ENCODE data around the gene TXNRD1.

TXNRD1 gene

DNA sequence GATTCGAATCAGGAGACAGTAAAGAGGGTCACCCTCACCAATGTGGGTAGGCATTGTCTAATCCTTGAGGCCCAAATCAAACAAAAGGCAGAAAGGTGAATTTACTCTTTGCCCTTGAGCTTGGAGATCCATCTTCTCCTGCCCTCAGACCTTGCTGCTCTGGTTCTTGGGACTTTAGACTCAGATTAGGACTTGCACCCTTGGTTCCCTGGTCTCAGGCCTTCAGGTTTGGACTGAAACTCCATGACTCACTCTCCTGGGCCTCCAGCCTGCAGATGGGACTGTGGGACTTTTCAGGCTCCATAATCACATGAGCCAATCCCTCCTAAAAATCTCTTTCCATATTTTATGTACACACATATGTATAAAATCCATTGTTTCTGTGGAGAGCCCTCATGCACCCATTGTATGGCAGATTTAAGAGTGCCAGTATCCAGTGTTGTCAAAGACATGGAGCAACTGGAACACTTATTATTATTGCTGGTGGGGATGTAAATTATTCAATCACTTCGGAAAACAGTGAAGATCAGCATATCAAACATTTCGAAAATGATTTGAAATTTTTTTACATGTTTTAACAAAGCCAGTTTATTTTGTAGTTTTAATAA lies 136.6 kb downstream of the TXNRD1 start:
- no peak for DNase-seq

DNA sequence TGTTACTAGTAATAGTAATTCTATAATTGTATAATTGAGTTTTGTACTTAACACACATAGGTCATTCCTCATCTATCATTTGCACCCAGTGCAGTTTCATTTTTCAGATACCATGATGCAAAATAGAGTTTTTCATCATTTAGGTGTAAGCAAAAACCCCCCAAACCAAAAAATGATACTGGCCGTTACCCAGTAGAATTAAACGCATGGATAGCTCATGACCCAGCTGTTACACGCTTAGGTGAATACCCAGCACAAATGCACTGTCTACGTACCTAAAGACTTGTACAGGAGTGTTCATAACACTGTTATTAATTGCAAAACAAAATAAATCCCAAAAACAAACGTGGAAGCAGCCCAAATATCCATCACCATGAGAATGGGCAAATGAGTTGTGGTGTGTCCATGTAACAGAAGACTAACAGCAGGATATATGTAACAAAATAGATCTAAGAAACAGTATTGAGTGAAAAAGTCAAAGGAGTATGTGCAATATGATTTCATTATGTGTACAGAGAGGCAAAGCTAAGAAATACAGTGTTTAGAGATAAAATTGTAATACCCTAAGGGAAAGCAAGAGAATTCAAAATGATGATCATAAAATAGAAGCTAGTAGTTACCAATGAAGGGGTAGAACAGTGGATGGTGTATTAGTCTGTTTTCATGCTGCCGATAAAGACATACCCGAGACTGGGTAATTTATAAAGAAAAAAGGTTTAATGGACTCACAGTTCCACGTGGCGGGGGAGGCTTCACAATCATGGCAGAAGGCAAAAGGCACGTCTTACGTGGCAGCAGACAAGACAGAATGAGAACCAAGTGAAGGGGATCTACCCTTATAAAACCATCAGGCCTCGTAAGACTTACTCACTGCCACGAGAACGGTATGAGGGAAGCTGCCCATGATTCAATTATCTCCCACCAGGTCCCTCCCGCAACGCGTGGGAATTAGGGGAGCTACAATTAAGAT lies 137.7 kb downstream of the TXNRD1 start:
- DNase-seq: no peak

DNA sequence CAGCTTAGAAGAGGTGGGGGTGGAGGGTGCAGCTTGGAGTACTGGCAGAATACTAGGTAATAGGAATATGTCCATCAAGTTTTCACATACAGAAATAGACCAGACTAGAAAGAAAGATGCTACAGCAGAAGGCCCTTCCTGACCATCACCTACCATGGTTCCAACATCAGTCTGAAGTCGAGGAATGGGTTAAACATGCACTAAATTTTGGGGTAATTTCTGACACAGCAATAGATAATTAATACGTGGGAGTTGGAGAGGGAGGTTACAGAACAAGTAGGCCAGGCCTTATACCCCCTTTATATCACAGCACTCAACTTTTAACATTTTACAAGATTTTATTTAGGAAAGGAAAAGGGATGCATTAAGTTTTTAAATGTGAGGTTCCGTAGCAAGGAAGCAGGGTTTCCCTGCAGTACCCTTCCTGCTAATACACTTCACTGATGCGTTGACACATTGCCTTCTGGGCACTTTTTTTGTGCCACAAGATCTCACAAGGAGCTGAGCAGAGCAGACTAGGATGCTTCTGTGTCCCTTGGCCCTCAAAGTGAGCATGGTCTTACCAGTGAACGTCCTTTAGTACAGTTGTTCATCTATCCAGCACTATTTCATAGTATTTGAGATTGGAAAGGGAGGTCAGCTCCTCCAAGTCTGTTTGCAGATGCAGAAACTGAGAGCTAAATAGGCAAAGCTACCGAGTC lies 138.7 kb downstream of the TXNRD1 start:
- no peak for DNase-seq

DNA sequence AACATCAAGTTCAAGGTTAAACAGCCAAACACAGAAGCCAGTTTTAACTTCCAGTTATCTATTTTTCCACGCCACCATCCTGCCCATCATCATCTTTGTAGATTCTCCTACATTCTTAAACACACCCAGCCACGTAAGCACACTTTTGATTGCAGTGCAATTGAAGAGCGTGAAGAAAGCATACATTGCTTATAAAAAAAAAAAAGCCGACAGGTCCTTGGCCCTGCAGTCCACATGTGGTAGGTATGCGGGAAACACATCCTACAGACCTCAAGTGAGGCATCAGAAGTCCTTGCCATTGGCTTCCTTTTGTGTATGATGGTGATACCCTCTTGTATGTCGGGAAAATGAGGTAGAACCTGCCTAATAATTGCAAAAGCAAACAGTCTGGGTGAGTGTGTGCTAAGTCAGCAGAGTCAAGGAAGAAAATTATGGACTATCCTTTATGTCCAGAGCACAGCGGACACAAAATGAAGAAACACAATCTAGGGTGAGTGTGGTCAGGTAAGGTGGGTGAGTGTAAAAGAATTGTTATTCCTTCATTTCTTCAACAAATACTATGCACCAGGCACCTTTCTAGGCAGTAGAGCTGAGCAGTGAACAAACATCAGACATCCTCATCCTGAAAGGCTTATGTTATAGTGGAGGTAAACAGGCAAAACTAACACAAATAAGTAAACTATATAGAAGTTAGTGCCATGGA lies 139.4 kb downstream of the TXNRD1 start:
- DNase-seq: no peak

DNA sequence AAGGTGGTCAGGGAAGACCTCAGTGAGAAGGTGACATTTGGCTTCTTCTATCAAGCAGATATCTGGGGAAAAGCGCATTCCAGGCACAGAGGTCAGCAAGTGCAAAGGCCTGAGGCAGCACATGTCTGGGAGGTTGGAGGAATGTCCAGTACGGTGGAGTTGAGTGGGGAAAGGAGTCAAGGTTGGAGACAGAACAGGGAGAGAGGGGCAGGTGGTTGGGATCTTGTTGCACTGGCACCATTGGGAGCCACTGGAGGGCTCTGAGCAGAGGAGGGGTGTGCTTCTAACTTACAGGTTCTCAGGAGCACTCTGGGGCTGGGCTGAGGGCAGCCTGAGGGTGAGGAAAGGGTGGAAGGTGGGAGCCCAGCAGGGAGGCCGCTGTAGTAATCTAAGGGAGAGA lies 140.1 kb downstream of the TXNRD1 start:
- DNase-seq: no peak

DNA sequence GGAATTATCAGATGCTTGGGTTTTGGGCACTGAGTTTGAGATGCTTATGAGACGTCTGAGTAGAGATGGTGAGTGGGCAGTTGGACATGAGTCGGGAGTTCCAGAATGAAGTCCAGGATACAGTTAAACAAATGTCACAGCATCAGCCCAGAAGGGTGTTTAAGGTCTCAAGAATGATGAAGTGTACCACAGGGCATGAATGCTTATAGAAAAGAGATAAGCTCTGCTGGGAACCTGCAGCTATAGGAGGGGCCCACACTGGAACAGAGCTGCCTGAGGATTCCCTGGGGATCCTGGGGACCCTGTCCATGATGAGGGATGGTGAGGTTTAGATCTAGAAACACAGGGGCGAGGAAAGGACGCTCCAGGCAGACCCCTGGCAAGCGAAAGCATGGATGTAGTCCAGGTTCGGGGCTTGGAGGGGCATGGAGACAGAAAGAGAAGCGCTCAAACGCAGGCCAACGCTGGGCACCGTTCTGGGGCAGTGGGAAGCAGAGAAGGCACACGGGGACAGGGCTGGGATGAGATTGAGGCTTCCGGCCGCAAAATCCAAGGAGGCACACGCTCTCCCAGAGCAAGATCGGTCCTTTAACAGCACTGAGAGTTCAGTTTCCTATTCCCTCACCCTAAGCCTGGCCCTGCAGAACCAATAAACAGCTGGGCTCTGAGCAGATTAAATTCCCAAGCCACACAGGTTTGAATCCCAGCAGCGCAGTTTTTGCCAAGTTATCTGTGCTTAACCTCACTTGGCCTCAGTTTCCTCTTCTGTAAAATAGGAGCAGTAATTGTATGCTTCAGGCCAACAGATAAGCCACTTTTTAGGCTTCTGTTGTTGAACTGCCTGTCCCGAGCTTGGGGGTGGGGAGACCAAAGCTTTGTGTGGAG lies 140.9 kb downstream of the TXNRD1 start:
- DNase-seq: no peak

DNA sequence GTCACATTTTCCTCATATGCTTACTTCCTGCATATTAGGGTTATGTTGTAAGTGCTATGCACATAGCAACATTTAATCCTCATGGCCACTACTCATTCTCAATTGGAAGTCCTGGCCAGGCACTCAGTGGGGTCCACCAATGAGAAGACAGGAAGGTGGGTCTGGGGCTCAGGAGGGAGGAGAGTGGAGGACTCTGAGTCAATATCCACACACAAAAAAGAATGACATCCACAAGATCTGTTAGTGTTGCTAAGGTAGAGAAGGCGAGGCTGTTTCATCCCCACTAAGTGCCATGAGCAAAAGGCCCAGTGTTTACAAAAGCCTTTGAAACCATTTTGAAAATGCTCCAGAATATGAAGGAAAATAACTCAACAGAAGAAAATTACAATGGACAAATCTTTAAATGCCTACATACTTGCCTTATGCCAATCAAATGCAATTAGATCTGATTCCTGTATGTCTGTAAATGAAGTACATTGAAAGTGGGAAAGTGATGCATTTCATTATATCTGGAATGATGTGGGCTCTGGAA lies 141.9 kb downstream of the TXNRD1 start:
- DNase-seq: no peak

DNA sequence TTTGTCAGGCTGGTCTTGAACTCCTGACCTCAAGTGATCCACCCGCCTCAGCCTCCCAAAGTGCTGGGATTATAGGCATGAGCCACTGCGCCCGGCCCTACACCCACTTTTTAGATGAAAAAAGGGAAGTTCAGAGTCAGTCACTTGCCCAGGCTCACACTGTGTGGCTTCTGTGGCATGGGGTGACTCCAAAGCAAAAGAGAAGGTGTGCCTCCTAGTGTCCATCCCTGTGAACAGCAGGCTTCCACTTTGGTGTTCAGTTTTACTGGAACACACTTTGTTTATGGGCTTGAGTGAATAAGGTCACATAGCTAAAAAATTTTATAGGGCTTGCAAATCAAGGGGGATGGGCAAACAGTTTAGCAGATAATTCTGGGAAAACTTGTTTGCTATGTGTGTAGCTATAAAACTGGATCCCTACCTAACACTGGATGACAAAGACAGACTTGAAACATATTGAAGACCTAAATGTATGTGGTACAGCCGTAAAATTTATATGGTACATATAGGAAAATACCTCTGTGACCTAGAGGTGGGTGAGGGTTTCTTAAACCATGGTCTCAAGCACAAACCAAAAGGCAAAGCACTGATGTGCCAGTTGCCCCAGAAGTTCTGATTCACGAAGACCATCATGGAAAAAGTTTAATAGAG lies 142.9 kb downstream of the TXNRD1 start:
- peak; percentile 50 for DNase-seq

DNA sequence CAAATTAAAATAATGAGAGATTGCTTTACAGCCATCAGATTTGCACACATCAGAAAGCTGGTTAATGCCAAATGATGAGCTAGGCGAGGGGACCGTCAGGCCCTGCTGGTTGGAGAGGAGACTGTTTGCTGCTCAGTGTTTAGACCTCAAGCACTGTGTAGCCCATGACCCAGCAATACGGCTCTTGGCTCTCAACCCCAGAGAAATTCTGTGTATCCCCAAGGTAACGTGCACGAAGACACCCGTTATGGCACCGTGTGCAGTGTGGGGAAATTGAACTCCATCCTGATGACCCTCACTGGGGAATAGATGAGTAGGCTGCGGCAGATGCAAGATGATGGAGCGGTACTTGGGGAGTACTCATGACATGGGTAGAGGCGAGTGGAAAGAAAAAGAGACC lies 143.6 kb downstream of the TXNRD1 start:
- DNase-seq: no peak

DNA sequence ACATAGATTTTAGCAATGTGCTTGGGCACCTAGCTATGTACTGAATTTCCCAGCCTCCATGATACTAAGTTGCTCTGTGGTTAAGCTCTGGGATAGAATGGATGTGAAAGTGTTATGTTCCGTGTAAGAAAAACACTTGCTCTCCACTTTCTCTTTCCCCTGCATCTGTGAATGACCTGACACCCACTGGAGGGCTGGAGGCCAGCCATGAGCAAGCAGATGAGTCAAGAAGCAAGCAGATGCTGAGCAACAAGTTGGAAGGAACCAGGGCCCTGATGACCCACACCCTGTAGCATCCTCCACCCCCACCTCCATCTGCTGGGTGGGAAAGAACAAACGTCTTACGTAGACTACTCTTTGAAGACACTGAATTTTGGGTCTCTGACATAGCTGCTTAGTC lies 144.6 kb downstream of the TXNRD1 start:
- DNase-seq: no peak

DNA sequence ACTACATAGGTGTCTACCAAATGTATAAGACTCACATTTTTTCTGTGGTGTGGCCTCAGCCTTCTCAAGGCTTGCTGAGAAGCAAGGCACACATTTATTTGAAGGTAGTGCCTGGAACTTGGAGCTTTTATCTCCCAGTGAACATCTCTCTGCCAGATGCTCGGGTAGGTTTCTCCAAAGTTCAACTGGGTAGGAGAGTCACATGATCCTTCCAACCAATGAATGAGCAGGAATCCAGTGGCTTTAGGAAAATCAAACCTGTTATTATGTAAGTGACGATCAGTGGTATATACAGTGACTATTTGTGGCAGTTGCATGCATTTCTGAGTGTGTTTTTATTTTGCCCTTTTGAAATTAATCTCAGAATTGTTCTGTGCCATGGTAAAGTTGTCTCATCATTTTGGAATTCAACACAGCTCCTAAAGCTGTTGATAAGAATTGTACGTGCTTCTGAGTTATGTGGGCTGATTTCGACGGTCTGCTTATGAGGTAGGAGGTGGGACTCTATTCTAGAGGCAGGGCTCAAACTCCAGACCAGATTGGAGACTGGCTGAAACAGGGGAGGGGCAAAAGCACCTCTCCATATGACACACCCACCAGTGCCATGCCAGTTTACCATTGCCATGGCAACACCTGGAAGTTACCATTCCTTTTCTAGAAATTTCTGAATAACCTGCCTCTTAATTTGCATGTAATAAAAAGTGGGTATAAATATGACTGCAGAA lies 145.6 kb downstream of the TXNRD1 start:
- no peak for DNase-seq

DNA sequence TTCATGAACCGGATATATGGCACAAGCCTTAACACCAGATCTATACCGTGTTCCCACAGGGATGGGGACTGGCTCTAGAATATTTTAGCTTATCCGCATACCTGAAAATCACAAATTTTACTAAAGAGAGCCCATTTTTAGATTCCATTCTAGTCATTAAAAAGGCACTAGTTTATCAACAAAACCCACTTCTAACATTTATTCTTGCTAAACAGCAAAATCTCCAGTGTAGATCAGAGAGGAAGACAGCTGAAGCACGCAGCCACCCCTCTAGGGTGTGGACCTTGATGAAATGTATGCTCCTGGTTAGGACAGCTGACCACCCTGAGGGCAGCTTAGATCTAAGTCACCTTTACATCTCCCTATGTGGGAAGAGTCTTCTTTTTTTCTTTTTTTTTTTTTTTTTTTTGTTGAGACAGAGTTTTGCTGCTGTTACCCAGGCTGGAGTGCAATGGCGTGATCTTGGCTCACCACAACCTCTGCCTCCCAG lies 150.4 kb downstream of the TXNRD1 start:
- DNase-seq: no peak

DNA sequence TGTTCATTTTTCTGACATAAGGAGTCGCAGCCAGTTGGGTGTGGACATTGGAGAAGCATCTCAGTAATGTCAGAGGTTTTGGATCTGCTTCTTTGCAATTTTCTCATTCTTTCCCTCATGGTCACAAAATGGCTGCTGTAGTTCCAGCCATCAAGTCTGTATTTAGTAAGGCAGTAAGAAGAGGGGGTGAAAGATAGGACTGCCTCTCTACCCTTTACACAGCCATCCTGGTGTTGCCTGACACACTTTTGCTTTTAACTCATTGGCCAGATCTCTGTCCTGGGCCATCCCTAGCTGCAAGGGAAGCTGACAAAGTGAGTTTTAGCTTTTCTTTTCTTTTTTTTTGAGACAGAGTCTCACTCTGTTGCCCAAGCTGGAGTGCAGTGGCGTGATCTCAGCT lies 154.1 kb downstream of the TXNRD1 start:
- DNase-seq: no peak

DNA sequence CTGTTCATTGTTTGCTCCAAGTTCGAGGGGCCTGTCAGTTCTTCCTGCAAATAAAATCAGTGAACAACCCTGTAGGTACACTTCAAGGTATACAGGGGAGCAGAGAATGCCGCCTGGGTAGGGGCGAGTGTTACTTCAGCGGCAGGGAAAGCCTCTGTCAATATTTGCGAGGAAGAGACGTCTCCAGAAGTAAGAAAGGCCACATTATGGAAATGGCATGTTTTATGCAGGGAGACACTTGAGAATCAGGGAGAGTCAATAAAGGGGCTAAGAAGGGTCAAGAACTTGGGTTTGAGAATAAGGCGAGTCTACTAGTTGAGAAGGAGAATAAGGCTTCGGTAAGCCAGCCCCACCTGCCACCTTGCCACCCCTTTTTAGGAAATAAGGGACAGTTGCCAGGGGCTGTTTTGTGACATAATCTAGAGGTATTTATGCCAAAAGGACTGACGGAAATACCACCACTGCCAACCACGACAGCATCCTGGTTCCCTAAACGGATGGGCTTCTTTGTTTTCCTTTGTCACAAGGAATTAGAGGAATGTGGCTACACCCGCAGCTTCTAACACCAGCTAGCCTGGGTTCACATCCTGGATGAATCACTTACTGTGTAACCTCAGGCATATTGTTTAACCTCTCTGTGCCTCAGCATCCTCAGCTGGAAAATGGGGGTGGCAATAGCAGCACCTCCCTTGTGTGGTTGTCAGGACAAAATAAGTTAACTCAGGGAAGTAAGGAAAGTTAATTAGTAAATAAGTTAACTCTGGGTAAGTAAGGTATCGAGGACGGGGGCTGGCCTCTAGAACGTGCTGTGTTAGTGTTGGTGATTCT lies 155.7 kb downstream of the TXNRD1 start:
- no peak for DNase-seq

DNA sequence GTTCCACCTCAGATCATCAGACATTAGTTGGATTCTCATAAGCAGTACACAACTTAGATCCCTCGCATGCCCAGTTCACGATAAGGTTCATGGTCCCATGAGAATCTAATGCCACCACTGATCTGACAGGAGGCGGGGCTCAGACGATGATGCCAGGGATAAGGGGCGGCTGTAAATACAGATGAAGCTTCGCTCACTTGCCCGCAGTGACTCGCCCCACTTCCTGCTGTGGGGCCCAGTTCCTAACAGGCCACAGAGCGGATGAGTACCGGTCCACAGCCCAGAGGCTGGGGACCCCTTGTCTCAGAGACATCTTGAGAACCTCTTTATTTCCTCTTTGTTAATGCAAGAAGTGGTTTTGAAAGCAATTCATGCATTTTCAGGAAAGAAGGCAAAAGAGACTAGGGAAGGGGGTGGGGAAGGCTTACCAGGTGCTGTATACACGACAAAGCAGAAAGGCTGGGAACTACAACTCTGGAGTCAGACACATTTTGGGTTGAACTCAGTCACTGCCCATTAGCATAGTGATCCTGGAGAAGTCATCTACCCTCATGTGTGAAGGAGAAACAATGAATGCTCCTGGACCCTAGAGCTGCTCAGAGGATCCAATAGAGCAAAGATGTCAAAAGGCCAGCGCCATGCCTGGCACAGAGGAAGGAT lies 156.6 kb downstream of the TXNRD1 start:
- peak; percentile 2 for DNase-seq

DNA sequence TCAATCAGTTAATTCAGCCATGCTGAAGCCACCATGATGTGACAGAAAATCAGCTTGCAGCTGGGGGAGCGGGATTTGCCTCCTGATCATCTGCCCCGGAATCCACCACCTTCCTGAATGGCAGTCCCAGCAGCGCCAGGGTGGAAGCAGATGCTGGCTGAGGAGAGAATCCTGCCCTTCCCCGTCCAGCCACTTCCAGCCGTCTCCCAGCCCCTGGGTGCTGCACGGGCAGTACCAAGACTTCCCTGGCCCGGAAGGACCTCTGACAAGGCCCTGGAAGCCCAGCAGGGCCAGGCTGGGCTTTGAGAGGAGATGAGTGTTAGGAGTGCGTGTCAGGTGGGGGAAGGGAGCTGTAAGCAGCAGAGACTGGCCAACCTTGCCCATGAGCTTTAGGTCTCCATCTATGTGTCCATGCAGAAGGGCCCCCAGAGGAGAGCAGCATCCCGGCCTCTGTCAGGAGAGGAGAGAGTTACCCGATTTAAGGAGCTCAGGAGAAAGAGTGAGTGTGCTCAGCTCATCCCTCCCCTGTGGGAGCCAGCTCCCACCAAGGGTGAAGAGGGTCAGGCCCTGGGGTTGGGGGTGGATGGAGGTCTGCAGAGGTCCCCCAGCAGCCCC lies 157.2 kb downstream of the TXNRD1 start:
- no peak for DNase-seq

DNA sequence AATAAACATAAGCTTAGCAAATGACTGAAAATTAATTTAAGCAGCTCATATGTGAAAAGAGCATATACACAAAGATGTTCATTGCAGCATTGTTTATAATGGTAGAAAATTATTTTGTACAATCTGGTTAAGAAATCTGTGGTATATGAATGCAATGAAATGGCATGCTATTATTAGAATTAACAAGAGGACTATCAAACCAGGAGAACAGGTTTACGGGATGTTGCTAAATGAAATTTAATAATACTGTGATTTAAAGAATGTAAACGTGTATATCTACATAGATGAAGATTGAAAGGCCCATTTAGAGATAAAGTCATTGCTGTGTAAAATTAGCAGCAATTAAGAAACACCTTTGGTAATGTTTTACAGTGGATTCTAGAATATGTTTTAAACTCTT lies 158.5 kb downstream of the TXNRD1 start:
- no peak for DNase-seq

DNA sequence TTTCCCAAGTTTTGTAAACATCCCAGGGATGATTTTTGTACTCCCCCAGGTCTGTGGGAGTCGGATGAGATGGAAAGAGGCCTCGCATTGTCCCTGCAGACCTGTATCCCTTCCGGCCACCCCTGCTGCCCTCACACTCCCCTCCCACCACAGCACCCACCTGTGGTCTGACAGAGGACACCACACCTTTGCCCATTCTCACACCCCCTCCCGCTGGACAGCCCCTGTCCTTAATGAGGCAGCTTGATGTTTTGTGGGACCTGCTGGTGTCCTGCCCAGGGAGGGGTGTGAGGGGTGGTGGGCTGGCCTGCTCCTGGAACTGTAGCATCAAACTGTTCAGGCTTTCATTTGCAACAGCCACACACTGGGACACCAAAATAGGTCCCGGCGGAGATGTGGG lies 159.2 kb downstream of the TXNRD1 start:
- DNase-seq: no peak

All from stimulated activated naive CD4-positive, alpha-beta T cell treated with Interleukin-2 at 50 U/mL for 16 hours (primary cell).